HepG2 (cell line): ENCODE results near the gene IRF7. TPM values are rescaled to one million over a fixed set of nuclear protein-coding genes. Genes with fewer than 3 reads are reported as not detected.

Experiments
- BCL6 ChIP-seq: IDR thresholded peaks from 2 replicates; pipeline ENCODE4 v1.6.1; 2016; ENCODE audit warnings: missing genetic modification reagents, missing compliant biosample characterization
- BHLHE40 ChIP-seq: IDR thresholded peaks from 2 replicates; pipeline ENCODE4 v1.6.1; 2011; ENCODE audit warnings: low read length, improper control_type of control experiment
- CC2D1A ChIP-seq: sonication (generic); formaldehyde crosslinking; IDR thresholded peaks from 2 replicates; pipeline ENCODE4 v1.8.1; 2023; ENCODE audit warnings: mild to moderate bottlenecking, missing genetic modification reagents
- CHD2 ChIP-seq: IDR thresholded peaks from 2 replicates; pipeline ENCODE4 v1.6.1; 2011; ENCODE audit warnings: low read depth, low read length, improper control_type of control experiment
- DBP ChIP-seq: sonication (generic); formaldehyde crosslinking; IDR thresholded peaks from 2 replicates; pipeline ENCODE4 v1.4.0; 2020; ENCODE audit warnings: missing genetic modification reagents; ENCODE audit errors: not compliant biosample characterization
- DR1 ChIP-seq: sonication (generic); formaldehyde crosslinking; IDR thresholded peaks from 2 replicates; pipeline ENCODE4 v1.8.0; 2021; ENCODE audit warnings: mild to moderate bottlenecking, missing genetic modification reagents, inconsistent platforms
- ELF1 ChIP-seq: sonication (generic); formaldehyde crosslinking; IDR thresholded peaks from 2 replicates; pipeline ENCODE4 v1.4.0; 2020; ENCODE audit warnings: missing genetic modification reagents
- ELK4 ChIP-seq: sonication (generic); formaldehyde crosslinking; IDR thresholded peaks from 2 replicates; pipeline ENCODE4 v1.9.0; 2021; ENCODE audit warnings: missing genetic modification reagents, borderline replicate concordance
- HDAC6 ChIP-seq: fragments of 200-600 bp; sonication (generic); IDR thresholded peaks from 2 replicates; pipeline ENCODE4 v1.7.0; 2017; ENCODE audit warnings: mild to moderate bottlenecking, antibody characterized with exemption, low read length, low read depth
- JUN ChIP-seq: sonication (generic); formaldehyde crosslinking; IDR thresholded peaks from 2 replicates; pipeline ENCODE4 v1.4.0; 2020; ENCODE audit warnings: mild to moderate bottlenecking, missing genetic modification reagents
- MAX ChIP-seq: IDR thresholded peaks from 2 replicates; pipeline ENCODE4 v1.6.1; 2012; ENCODE audit warnings: inconsistent platforms
- NFKBIZ ChIP-seq: IDR thresholded peaks from 2 replicates; pipeline ENCODE4 v1.6.1; 2018; ENCODE audit warnings: missing genetic modification reagents, missing compliant biosample characterization
- NPAS2 ChIP-seq: sonication (generic); formaldehyde crosslinking; IDR thresholded peaks from 2 replicates; pipeline ENCODE4 v1.8.0; 2022; ENCODE audit warnings: mild to moderate bottlenecking, missing genetic modification reagents, borderline replicate concordance
- NR2C2 ChIP-seq: sonication (generic); formaldehyde crosslinking; IDR thresholded peaks from 2 replicates; pipeline ENCODE4 v1.4.0; 2020; ENCODE audit warnings: missing genetic modification reagents, mild to moderate bottlenecking, moderate library complexity, borderline replicate concordance
- PLSCR1 ChIP-seq: sonication (generic); formaldehyde crosslinking; IDR thresholded peaks from 2 replicates; pipeline ENCODE4 v1.5.0; 2020; ENCODE audit warnings: missing genetic modification reagents, mild to moderate bottlenecking, borderline replicate concordance
- RARG ChIP-seq: sonication (generic); formaldehyde crosslinking; IDR thresholded peaks from 2 replicates; pipeline ENCODE4 v1.4.0; 2020; ENCODE audit warnings: low read depth, mild to moderate bottlenecking, missing genetic modification reagents
- RBAK ChIP-seq: sonication (generic); formaldehyde crosslinking; IDR thresholded peaks from 2 replicates; pipeline ENCODE4 v1.5.1; 2020; ENCODE audit warnings: mild to moderate bottlenecking, missing genetic modification reagents
- SP4 ChIP-seq: sonication (generic); formaldehyde crosslinking; IDR thresholded peaks from 2 replicates; pipeline ENCODE4 v1.8.1; 2023; ENCODE audit warnings: mild to moderate bottlenecking, missing genetic modification reagents
- ZMYM2 ChIP-seq: sonication (generic); formaldehyde crosslinking; IDR thresholded peaks from 2 replicates; pipeline ENCODE4 v1.8.0; 2022; ENCODE audit warnings: mild to moderate bottlenecking, missing genetic modification reagents
- ZNF274 ChIP-seq: sonication (generic); formaldehyde crosslinking; IDR thresholded peaks from 2 replicates; pipeline ENCODE4 v1.5.1; 2020; ENCODE audit warnings: mild to moderate bottlenecking, missing genetic modification reagents
- ZNF296 ChIP-seq: sonication (generic); formaldehyde crosslinking; conservative IDR thresholded peaks from 2 replicates; pipeline ENCODE4 v1.5.0; 2020; ENCODE audit warnings: mild to moderate bottlenecking, missing genetic modification reagents
- ZNF367 ChIP-seq: sonication (generic); formaldehyde crosslinking; IDR thresholded peaks from 2 replicates; pipeline ENCODE4 v1.4.0; 2020; ENCODE audit warnings: missing genetic modification reagents, borderline replicate concordance
- ZNF414 ChIP-seq: sonication (generic); formaldehyde crosslinking; IDR thresholded peaks from 2 replicates; pipeline ENCODE4 v1.5.0; 2020; ENCODE audit warnings: missing genetic modification reagents
- ZNF468 ChIP-seq: sonication (generic); formaldehyde crosslinking; IDR thresholded peaks from 2 replicates; pipeline ENCODE4 v1.8.0; 2022; ENCODE audit warnings: mild to moderate bottlenecking, moderate library complexity, missing genetic modification reagents
- ZNF607 ChIP-seq: sonication (generic); formaldehyde crosslinking; IDR thresholded peaks from 2 replicates; pipeline ENCODE4 v1.5.1; 2020; ENCODE audit warnings: missing genetic modification reagents, mild to moderate bottlenecking, borderline replicate concordance
- ZNF704 ChIP-seq: sonication (generic); formaldehyde crosslinking; IDR thresholded peaks from 2 replicates; pipeline ENCODE4 v1.8.1; 2023; ENCODE audit warnings: mild to moderate bottlenecking, inconsistent platforms, moderate library complexity, missing genetic modification reagents, borderline replicate concordance
- ZNF749 ChIP-seq: sonication (generic); formaldehyde crosslinking; IDR thresholded peaks from 2 replicates; pipeline ENCODE4 v1.8.0; 2022; ENCODE audit warnings: mild to moderate bottlenecking, missing genetic modification reagents, moderate library complexity, borderline replicate concordance
- ZSCAN25 ChIP-seq: sonication (generic); formaldehyde crosslinking; IDR thresholded peaks from 2 replicates; pipeline ENCODE4 v1.8.0; 2022; ENCODE audit warnings: mild to moderate bottlenecking, missing genetic modification reagents
- polyA plus RNA-seq, 8 experiments: library from polyadenylated mRNA; depleted of rRNA in 3 of 8; stranded (reverse) in 7 of 8; unstranded in 1 of 8; fragments of >200 nt; fragmentation: Illumina TruSeq in 4 of 8; extraction: Trizol in 4 of 8; gene quantifications; 2 replicates each; pipeline versions ENCODE4 v1.2.1 to v1.2.3, GENCODE V29; 2011 to 2016; ENCODE audit warnings: low read depth in 4 of 8, missing spikeins in 1 of 8, mixed read lengths in 1 of 8; ENCODE audit not compliant: insufficient read depth in 1 of 8
- total RNA-seq, 5 experiments: library from RNA; depleted of rRNA; stranded (reverse); fragments of >200 nt; fragmentation: Illumina TruSeq; extraction: Trizol; gene quantifications; 2 replicates each; pipeline ENCODE4 v1.2.3, GENCODE V29; 2016; ENCODE audit warnings: low read depth in 1 of 5

Gene IRF7
- total and polyA plus RNA-seq, 2 of the 13 experiments (the other 11 are each of a cell fraction or from before 2014, with no cell fraction given): not detected

- TF ChIP-seq CC2D1A (CRISPR knock-in tag): no peak
- no peak for TF ChIP-seq CHD2
- TF ChIP-seq ZNF749: peak; percentile 27; the same call in 1 of the 2 replicates
- no peak for TF ChIP-seq RBAK (CRISPR knock-in tag)
- peak; percentile 46 for TF ChIP-seq MAX
- TF ChIP-seq SP4: no peak
- no peak for TF ChIP-seq ZMYM2 (CRISPR knock-in tag)
- no peak for TF ChIP-seq PLSCR1 (CRISPR knock-in tag)
- no peak for TF ChIP-seq ZNF704 (CRISPR knock-in tag)
- TF ChIP-seq ZNF274 (CRISPR knock-in tag): no peak
- TF ChIP-seq NPAS2 (CRISPR knock-in tag): no peak
- peak; percentile 76; the same call in 1 of the 2 replicates for TF ChIP-seq BCL6 (CRISPR knock-in tag)
- TF ChIP-seq ZSCAN25 (CRISPR knock-in tag): peak; percentile 92
- no peak for TF ChIP-seq RARG (CRISPR knock-in tag)
- 0 out of 2 replicates have a peak, but pooled peaks have one; percentile 26 for TF ChIP-seq ZNF607
- peak; percentile 94 for TF ChIP-seq BHLHE40
- no peak for TF ChIP-seq ELK4 (CRISPR knock-in tag)
- no peak for TF ChIP-seq ZNF367 (CRISPR knock-in tag)
- no peak for TF ChIP-seq HDAC6
- peak; percentile 32; the same call in 1 of the 2 replicates for TF ChIP-seq NFKBIZ (CRISPR knock-in tag)
- TF ChIP-seq ZNF296 (CRISPR knock-in tag): no peak
- TF ChIP-seq DR1 (CRISPR knock-in tag): no peak; the same call in 1 of the 2 replicates
- TF ChIP-seq ZNF414 (CRISPR knock-in tag): 0 out of 2 replicates have a peak, but pooled peaks have one; percentile 56
- TF ChIP-seq DBP (CRISPR knock-in tag): no peak
- peak; percentile 85 for TF ChIP-seq NR2C2 (CRISPR knock-in tag)
- TF ChIP-seq ELF1 (CRISPR knock-in tag): peak; percentile 41; the same call in 1 of the 2 replicates
- TF ChIP-seq JUN (CRISPR knock-in tag): peak; percentile 88; the same call in 1 of the 2 replicates
- no peak for TF ChIP-seq ZNF468 (CRISPR knock-in tag)
Observed at GRCh38 chr11:587978-588380, 27.8 kb downstream of the IRF7 start (continued).
